ENCODE measurements around the gene ERCC4. TPM values are rescaled to one million over a fixed set of nuclear protein-coding genes. Genes with fewer than 3 reads are reported as not detected.

ERCC4 gene
- total RNA-seq, 1 experiment from 2014 or later = 11.7 TPM

DNA sequence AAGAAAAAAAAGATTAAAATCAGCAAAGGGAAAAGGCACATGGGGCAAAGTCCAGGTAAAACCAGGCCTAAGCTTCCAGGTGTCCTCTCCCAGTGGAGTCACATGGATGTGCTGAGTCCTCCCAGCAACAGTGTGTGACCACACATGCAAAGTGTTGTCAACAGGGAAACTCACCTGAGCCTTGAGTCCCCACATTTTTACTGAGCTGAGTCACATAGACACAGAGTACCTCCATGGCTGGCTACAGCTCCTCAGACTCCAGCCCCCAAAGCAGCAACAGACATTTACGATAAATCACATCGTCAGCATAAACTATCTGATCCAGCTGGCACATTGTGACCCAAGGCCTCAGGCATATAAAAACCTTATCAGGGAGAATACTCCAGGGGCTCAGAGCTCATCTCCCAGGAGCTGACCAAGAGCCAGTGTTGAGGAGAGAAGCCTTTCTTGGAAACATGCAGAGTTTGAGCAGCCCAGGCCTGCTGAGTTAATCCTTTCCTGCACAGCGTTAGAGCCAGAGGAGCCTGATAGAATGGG lies 20.5 kb downstream of the ERCC4 start:
- Histone ChIP-seq H3K9me3 (replicated peaks) (no peaks in the 10 kb centered on the region), H3K4me1 (replicated peaks) (peaks cover 6% of the 10 kb centered on the region; the same call in 1 of the 2 replicates), H3K27me3 (replicated peaks) (no peaks in the 10 kb centered on the region), H3K4me3 (no peak overlapping the region), H3K36me3 (peaks cover 36% of the 10 kb centered on the region), H3K27ac (no peak overlapping the region)
- no peak for DNase-seq (ENCODE audit: low read depth in 1 of 2, low spot score in 2 of 2)

DNA sequence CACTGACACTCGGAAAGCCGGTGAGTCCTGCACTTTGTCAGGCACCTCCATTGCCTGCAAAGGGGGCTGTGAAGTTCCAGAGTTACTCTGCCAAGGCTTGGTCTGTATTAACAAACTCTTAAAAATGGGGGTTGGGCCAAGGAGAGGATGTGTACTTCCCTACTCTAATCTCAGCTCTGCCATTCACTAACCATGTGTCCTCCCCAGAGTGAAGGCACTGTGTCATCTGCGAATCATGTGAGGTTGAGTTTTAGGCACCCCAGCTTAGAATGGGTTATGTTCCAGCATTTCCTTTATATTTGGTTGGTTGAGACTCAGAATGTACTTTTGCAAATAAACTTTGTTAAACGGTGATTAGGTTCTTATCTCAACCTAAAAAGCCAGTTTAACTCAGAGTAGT lies 24.9 kb downstream of the ERCC4 start:
- Histone ChIP-seq H3K4me1 (replicated peaks) (no peaks in the 10 kb centered on the region), H3K27ac (no peak overlapping the region), H3K36me3 (peaks cover 37% of the 10 kb centered on the region), H3K27me3 (replicated peaks) (no peaks in the 10 kb centered on the region), H3K4me3 (no peak overlapping the region), H3K9me3 (replicated peaks) (no peaks in the 10 kb centered on the region)
- DNase-seq (ENCODE audit: low read depth in 1 of 2, low spot score in 2 of 2) = no peak

DNA sequence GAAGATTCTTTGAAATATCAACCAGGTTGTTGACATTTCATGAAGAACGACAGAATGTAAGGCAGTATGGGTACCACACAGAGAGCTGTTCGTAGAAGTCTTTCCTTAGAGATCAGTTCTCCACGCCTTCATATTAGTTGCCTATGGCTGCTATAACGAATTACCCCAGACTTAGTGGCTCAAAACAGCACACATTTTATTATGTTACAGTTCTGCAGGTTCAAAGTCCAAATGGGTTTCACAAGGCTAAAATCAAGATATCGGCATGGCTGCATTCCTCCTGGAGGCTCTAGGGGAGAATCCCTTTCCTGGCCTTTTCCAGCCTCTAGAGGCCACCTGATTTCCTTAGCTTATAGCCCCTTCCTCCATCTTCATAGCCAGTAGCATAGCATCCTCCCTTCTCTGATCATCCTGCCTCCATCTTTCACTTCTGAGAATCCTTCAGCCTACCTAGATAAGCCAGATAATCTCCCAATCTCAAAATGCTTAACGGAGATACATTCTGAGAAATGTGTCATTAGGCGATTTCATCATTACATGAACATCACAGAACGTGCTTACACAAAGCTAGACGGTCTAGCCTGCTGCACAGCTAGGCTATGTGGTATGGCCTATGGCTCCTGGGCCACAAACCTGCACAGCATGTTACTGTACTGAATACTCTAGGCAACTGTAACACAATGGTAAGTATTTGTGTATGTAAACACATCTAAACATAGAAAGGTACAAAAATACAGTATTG lies 26.0 kb downstream of the ERCC4 start:
- Histone ChIP-seq H3K4me1 (replicated peaks) (no peaks in the 10 kb centered on the region), H3K36me3 (peaks cover 37% of the 10 kb centered on the region), H3K27me3 (replicated peaks) (no peaks in the 10 kb centered on the region), H3K9me3 (replicated peaks) (no peaks in the 10 kb centered on the region), H3K4me3 (no peak overlapping the region), H3K27ac (no peak overlapping the region)
- DNase-seq (ENCODE audit: low read depth in 1 of 2, low spot score in 2 of 2) = no peak

DNA sequence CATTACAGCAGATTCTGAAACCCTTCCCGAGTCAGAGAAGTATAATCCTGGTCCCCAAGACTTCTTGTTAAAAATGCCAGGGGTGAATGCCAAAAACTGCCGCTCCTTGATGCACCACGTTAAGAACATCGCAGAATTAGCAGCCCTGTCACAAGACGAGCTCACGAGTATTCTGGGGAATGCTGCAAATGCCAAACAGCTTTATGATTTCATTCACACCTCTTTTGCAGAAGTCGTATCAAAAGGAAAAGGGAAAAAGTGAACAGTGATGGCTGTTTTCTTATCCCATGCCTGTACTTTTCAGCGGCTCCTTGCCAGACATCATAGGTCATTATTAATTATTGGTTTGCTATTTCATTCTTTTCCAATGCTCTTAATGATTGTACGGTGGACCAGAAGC lies 28.1 kb downstream of the ERCC4 start:
- Histone ChIP-seq H3K27me3 (replicated peaks) (no peaks in the 10 kb centered on the region), H3K36me3 (peaks cover 37% of the 10 kb centered on the region), H3K4me3 (no peak overlapping the region), H3K4me1 (replicated peaks) (no peaks in the 10 kb centered on the region), H3K27ac (no peak overlapping the region), H3K9me3 (replicated peaks) (no peaks in the 10 kb centered on the region)
- no peak for DNase-seq (ENCODE audit: low read depth in 1 of 2, low spot score in 2 of 2)

DNA sequence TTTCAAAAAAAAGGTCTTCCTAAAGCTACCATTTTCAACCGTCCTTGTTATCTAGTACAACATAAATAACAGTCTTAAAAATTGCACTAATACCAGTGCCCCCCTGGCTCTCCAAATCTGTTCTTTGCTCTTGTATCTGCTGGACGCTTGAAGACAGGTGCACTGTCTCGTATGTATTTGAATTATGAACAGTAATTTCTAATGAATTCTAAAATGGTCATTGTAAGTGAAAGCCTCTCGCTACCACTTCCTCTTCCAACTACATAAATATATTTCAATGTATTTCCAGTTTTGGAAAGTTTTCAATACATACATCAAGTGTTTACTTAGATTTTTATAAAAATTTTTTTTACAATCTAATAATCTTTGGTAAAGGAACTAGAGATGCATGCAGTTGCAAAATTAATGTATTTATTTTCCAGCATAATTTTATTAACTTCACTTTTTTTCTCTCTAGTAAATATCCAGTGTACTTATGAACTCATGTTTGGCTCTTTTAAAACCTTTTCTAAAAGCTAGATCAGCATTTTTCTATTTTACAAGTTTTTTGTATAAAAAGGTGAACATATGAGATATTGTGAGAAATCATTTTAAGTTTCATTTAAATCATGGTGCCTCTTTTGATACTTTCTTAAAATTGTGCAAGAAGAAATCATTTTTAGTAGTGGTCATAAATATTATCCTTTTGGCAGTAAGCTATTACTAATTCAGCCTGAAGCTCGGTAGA lies 31.0 kb downstream of the ERCC4 start:
- H3K4me3 ChIP-seq = no peak overlapping the region
- peaks cover 27% of the 10 kb centered on the region for H3K36me3 ChIP-seq
- no peak for DNase-seq (ENCODE audit: low read depth in 1 of 2, low spot score in 2 of 2)
- H3K4me1 ChIP-seq (replicated peaks) = peaks cover 16% of the 10 kb centered on the region
- H3K9me3 ChIP-seq (replicated peaks) = no peaks in the 10 kb centered on the region
- no peak overlapping the region for H3K27ac ChIP-seq
- H3K27me3 ChIP-seq (replicated peaks) = no peaks in the 10 kb centered on the region

DNA sequence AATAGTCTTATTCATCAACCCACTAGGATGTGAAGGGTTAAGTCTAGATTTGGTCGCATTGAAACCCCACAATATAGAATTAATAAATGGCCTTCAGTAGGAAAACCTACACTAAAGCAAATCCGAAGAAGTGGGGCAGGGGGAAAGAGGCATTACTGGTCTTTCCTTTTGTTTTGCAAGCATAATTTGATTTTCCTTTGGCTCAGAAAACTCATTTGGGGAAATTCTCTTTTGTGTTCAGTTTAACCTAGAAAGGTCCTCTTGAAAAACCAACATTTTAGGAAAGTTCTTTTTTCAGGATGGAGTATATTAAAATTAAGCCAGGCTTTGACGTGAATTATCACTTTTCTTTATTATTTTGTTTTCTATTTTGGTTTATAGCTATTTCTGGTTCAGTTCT lies 31.7 kb downstream of the ERCC4 start:
- no peak overlapping the region for H3K27ac ChIP-seq
- H3K36me3 ChIP-seq = peaks cover 20% of the 10 kb centered on the region
- H3K27me3 ChIP-seq (replicated peaks) = no peaks in the 10 kb centered on the region
- peaks cover 22% of the 10 kb centered on the region for H3K4me1 ChIP-seq (replicated peaks)
- DNase-seq (ENCODE audit: low read depth in 1 of 2, low spot score in 2 of 2) = no peak
- no peak overlapping the region for H3K4me3 ChIP-seq
- H3K9me3 ChIP-seq (replicated peaks) = no peaks in the 10 kb centered on the region

DNA sequence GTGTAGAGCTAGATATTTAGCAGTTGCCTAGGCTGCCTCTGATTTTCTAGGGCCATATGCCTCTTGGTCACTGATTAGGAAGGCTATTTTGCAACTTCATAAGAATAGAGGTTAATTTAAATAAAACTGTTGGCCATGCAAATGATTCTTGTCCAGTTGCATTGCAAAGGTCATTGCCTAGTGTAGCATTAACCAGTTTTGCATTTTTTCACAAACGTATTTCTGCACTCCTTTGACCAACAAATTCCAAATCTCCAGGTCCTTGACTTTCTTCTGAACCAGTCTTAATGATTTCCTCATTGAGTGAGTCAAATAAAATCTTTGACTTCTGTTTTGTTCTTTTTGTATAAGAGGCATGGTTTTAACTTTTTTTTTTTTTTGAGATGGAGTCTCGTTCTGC lies 33.5 kb downstream of the ERCC4 start:
- Histone ChIP-seq H3K9me3 (replicated peaks) (no peaks in the 10 kb centered on the region), H3K27ac (no peak overlapping the region), H3K4me1 (replicated peaks) (peaks cover 41% of the 10 kb centered on the region), H3K4me3 (no peak overlapping the region), H3K27me3 (replicated peaks) (no peaks in the 10 kb centered on the region), H3K36me3 (peaks cover 11% of the 10 kb centered on the region)
- no peak for DNase-seq (ENCODE audit: low read depth in 1 of 2, low spot score in 2 of 2)

DNA sequence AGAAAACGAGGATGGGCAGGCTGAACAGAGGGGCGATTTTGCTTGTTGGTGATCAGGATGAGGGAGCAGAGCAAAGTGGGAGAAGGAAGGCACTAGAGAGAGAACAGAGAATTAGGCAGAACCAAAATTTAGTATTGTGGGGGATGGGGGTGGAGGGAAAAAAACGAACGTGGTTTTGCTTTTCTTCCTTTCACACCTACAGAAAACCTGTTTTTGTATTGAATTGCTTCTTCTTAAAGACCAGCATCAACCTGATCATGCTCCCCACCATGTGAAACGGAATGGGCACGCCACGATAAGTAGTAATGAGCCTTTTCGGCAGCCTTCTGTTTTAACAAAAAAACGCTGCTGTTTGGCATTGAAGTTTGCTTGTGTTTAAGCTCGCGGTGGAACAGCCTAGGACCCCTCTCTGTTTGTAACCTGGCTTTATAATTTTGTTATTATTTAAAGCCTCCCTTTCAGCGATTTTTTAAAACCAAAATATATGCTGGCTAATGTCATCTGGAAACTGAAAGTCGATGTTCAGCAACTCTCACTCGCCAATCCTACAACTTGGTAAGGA lies 36.8 kb downstream of the ERCC4 start:
- no peaks in the 10 kb centered on the region for H3K27me3 ChIP-seq (replicated peaks)
- peaks cover 56% of the 10 kb centered on the region for H3K4me1 ChIP-seq (replicated peaks)
- peak overlapping the region; percentile 16 for H3K4me3 ChIP-seq
- H3K27ac ChIP-seq = peak overlapping the region; percentile 87
- no peaks in the 10 kb centered on the region for H3K36me3 ChIP-seq
- DNase-seq (ENCODE audit: low read depth in 1 of 2, low spot score in 2 of 2) = peak in 1 of 2 experiments; percentile 37
- no peaks in the 10 kb centered on the region for H3K9me3 ChIP-seq (replicated peaks)

DNA sequence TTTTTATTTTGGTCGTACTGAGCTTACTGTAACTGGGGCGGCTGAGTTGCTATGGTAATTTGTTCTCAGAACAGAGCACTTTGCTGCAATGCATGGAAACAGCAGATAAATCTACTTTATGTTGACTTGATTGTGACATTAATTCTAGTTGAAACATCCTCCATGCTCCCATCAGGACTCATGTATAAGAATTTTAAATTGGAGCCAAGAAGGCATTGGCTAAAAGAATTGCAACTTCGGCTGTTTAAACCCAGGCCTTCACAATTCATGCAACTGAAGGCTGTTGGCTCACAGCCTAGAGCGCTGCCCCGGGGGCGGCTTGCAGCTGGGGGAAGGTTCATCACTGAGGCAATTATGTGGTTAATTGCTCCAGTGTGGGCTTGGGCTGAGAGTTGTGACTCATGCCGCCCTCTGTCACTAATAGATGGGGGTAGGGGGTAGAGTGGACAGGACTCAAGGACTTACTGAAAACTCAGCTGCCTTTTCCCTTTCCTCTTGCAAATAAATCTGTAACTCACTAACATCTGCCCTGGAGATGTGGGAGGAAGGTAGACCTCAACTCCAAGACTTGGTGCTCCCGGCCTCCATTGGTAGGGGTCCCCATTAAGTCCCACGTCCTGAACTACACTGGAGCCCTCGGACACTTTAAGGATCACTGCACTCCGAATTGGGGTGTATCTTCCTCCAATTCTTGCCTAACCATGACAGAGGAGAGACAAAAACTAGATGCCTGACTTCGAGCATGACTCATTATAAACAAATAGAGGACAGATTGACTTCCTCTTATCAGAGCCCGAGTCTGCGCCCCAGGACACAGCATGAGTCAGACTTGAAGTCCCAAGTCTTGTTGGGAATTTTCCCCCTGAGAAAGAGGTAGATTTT lies 37.5 kb downstream of the ERCC4 start:
- H3K27ac ChIP-seq = peak overlapping the region; percentile 87
- H3K4me3 ChIP-seq = peak overlapping the region; percentile 16
- peaks cover 56% of the 10 kb centered on the region for H3K4me1 ChIP-seq (replicated peaks)
- no peaks in the 10 kb centered on the region for H3K9me3 ChIP-seq (replicated peaks)
- H3K36me3 ChIP-seq = no peaks in the 10 kb centered on the region
- peak; percentile 93 to 96 for DNase-seq (ENCODE audit: low read depth in 1 of 2, low spot score in 2 of 2)
- no peaks in the 10 kb centered on the region for H3K27me3 ChIP-seq (replicated peaks)

DNA sequence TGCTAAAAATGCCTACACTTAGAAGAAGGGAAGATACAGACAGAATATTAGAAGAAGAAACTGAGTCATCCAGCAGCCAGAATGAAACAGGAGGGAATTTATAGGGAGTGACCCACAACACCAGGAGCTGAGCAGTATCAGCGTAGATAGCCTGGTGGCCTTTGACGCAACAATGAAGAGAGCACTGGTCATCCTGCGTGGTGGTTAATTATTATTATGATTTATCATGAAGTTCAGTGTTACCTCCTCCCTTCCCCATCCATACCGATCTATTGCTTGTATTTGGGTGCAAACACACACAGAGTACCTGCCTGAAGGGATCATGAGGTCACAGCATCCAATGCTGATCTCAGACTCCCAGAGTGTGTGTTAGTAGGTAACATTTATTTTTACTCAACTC lies 38.5 kb downstream of the ERCC4 start:
- DNase-seq (ENCODE audit: low read depth in 1 of 2, low spot score in 2 of 2) = peak in 1 of 2 experiments; percentile 3
- H3K9me3 ChIP-seq (replicated peaks) = no peaks in the 10 kb centered on the region
- no peaks in the 10 kb centered on the region for H3K36me3 ChIP-seq
- no peak overlapping the region for H3K4me3 ChIP-seq
- H3K27ac ChIP-seq = peak overlapping the region; percentile 87; the same call in 1 of the 2 replicates
- peaks cover 56% of the 10 kb centered on the region for H3K4me1 ChIP-seq (replicated peaks)
- no peaks in the 10 kb centered on the region for H3K27me3 ChIP-seq (replicated peaks)

DNA sequence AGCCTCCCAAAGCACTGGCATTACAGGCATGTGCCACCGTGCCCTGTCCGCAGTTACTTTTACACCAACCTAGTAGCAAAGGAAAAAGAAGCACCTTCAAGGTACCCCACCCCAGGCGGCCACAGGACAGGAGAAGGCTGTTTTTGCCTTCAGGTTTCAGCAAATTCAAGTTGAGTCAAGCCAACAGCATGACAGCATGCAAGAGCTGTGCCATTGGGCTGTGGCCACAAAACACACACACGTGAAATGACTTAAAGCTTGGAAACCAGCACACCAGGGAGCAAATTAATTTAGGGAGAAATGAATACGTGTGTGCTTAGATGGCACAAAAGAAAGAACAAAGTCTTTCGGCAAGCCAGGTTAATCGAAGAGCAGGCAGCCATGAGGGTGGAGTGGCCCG lies 39.7 kb downstream of the ERCC4 start:
- H3K27me3 ChIP-seq (replicated peaks) = no peaks in the 10 kb centered on the region
- DNase-seq (ENCODE audit: low read depth in 1 of 2, low spot score in 2 of 2) = no peak
- H3K4me3 ChIP-seq = no peak overlapping the region
- no peaks in the 10 kb centered on the region for H3K36me3 ChIP-seq
- no peak overlapping the region for H3K27ac ChIP-seq
- peaks cover 52% of the 10 kb centered on the region for H3K4me1 ChIP-seq (replicated peaks)
- no peaks in the 10 kb centered on the region for H3K9me3 ChIP-seq (replicated peaks)

DNA sequence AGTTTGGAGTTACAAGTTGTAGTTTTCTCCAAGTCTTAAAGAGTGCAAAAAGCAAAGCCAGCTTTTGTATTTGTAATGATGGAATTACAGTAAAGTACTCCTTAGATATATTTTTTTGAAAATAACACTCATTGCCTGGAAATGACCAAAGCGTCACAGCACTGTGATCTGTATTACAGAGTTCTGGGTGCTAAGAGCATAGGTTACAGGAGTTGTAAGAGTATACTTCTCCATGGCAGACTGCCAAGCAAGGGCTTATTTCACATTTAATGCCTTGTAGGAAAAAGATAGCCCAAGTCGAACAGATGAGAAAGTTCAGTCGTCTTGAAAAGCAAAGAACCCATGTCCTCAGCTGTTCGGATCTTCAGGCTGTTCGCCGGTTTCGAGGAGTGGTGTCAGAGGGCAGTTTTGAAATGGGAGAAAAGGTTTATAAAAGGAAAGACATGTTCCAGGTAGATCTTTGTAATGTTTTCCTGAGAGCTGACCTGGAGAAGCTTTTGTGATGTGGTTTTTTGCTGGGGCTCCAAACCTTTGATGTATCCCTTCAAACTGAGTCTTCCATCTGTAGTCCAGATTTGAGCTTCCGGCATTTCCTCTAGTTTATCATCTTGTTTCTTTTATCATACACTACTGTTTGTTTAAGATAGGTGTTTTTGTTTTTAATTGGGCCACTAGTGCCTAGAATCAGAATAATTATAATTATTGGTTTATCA lies 41.3 kb downstream of the ERCC4 start:
- Histone ChIP-seq H3K27me3 (replicated peaks) (no peaks in the 10 kb centered on the region), H3K36me3 (no peaks in the 10 kb centered on the region), H3K4me3 (no peak overlapping the region), H3K27ac (no peak overlapping the region), H3K9me3 (replicated peaks) (no peaks in the 10 kb centered on the region), H3K4me1 (replicated peaks) (peaks cover 37% of the 10 kb centered on the region)
- DNase-seq (ENCODE audit: low read depth in 1 of 2, low spot score in 2 of 2) = no peak

DNA sequence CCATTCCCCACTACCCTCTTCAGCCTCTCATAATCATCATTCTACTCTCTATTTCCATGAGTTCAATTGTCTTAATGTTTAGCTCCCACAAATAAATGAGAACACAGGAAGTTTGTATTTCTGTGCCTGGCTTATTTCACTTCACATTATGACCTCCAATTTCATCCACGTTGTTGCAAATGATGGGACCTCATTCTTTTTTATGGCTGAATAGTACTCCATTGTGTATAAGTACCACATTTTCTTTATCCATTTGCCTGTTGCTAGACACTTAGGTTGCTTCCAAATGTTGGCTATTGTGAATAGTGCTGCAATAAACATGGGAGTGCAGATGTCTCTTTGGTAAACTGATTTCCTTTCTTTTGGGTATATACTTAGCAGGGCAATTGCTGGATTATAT lies 42.3 kb downstream of the ERCC4 start:
- Histone ChIP-seq H3K36me3 (no peaks in the 10 kb centered on the region), H3K27ac (no peak overlapping the region), H3K9me3 (replicated peaks) (no peaks in the 10 kb centered on the region), H3K27me3 (replicated peaks) (no peaks in the 10 kb centered on the region), H3K4me3 (no peak overlapping the region), H3K4me1 (replicated peaks) (peaks cover 28% of the 10 kb centered on the region)
- no peak for DNase-seq (ENCODE audit: low read depth in 1 of 2, low spot score in 2 of 2)

Measured in SJSA1 (cell line).